Esophagus squamous epithelium (tissue), 5 donors: ENCODE results near the gene NFIB. TPM values are rescaled to one million over a fixed set of nuclear protein-coding genes. Genes with fewer than 3 reads are reported as not detected.

ENCODE experiments used
- DNase-seq: peaks from one replicate; lab custom pipeline; 2025; lab: John Stamatoyannopoulos, UW
- H3K27ac ChIP-seq, 4 donors: fragments of 200-600 bp; sonication (generic); one replicate each; pipeline ENCODE4 v1.5.1; 2016 to 2019; ENCODE audit warnings: mild to moderate bottlenecking in 1 of 4
- H3K27me3 ChIP-seq, 4 donors: fragments of 200-600 bp; sonication (generic); 1 replicate in 3 of 4; 2 replicates in 1 of 4; pipeline versions ENCODE4 v1.5.1 to v1.6.0; 2017 to 2021; ENCODE audit warnings: antibody characterized with exemption in 1 of 4
- H3K36me3 ChIP-seq, 3 donors: fragments of 200-600 bp; sonication (generic); one replicate each; pipeline ENCODE4 v1.5.1; 2016 to 2019
- H3K4me1 ChIP-seq, 3 donors: fragments of 200-600 bp; sonication (generic); one replicate each; pipeline ENCODE4 v1.5.1; 2017 to 2019
- H3K4me3 ChIP-seq, 4 donors: fragments of 200-600 bp; sonication (generic); 1 replicate in 3 of 4; 2 replicates in 1 of 4; pipeline ENCODE4 v1.5.1; 2016 to 2019; ENCODE audit warnings: mild to moderate bottlenecking in 2 of 4, moderate library complexity in 1 of 4
- H3K9me3 ChIP-seq, 3 donors: fragments of 200-600 bp; sonication (generic); one replicate each; pipeline ENCODE4 v1.5.1; 2016 to 2019
- CTCF ChIP-seq, 6 experiments: fragments of 450-650 bp in 4 of 6; fragments of 200-600 bp in 2 of 6; sonication (generic) in 2 of 6; IDR thresholded peaks; one replicate each; pipeline ENCODE4 v1.5.1; 2016 to 2019; ENCODE audit warnings: antibody characterized with exemption in 6 of 6, mild to moderate bottlenecking in 4 of 6, moderate library complexity in 4 of 6
- POLR2A ChIP-seq, 4 donors: fragments of 450-650 bp; IDR thresholded peaks; one replicate each; pipeline ENCODE4 v1.6.1; 2017; ENCODE audit warnings: antibody characterized with exemption in 4 of 4, mild to moderate bottlenecking in 4 of 4, moderate library complexity in 3 of 4
- WGBS, 2 donors: methylation state at CpG; one replicate each; pipeline ENCODE4 v1.1.5; 2018; 5-methylcytosine and 5-hydroxymethylcytosine counted together
- intact Hi-C: fragments of 100-400 bp; cut with DNase I; formaldehyde crosslinking; loops from one replicate; pipeline ENCODE4 v1.15.0; 2022
- total RNA-seq, 4 donors: library from RNA; depleted of rRNA; stranded (reverse); fragments of >200 nt; gene quantifications; one replicate each; pipeline ENCODE4 v1.1.0, GENCODE V29; 2016
- donor health status: DM: yes; HTN: yes; CAD: no.

The NFIB gene
- total RNA-seq, 4 donors from 2014 or later: 16.8 to 38.1 (median 23.0) TPM

- DNase-seq: no peak
- Histone ChIP-seq H3K36me3 (no peaks in the 10 kb centered on the region), H3K27me3 (no peaks in the 10 kb centered on the region), H3K4me1 (peaks cover 0 to 9% (median 0%) of the 10 kb centered on the region in 3 donors), H3K27ac (no peak overlapping the region), H3K4me3 (no peak overlapping the region), H3K9me3 (no peaks in the 10 kb centered on the region)
- intact Hi-C loops: no loop called here
- 83 to 85% methylated on average over 4 of the region's 4 CpGs for WGBS, 2 donors
- TF ChIP-seq CTCF (IDR thresholded peaks at IDR 0.05) (no peak), POLR2A (IDR thresholded peaks at IDR 0.05) (no peak)
Observed at GRCh38 chr9:14288433-14288832, 25.5 kb downstream of the NFIB start.

GRCh38 chr9:14286121-14286520 is 27.8 kb downstream of the NFIB start:
- H3K36me3 ChIP-seq: no peaks in the 10 kb centered on the region
- TF ChIP-seq POLR2A (IDR thresholded peaks at IDR 0.05) (no peak), CTCF (IDR thresholded peaks at IDR 0.05) (no peak)
- intact Hi-C loops: no loop called here
- no peak overlapping the region for H3K4me3 ChIP-seq
- WGBS, 2 donors: 84 to 89% methylated on average over 1 of the region's 1 CpG
- no peaks in the 10 kb centered on the region for H3K27me3 ChIP-seq
- peaks cover 0 to 29% (median 0%) of the 10 kb centered on the region in 3 donors for H3K4me1 ChIP-seq
- DNase-seq: no peak
- H3K9me3 ChIP-seq: no peaks in the 10 kb centered on the region
- no peak overlapping the region for H3K27ac ChIP-seq

GRCh38 chr9:14283276-14283675 is 30.7 kb downstream of the NFIB start:
- TF ChIP-seq CTCF (IDR thresholded peaks at IDR 0.05) (no peak), POLR2A (IDR thresholded peaks at IDR 0.05) (no peak)
- Histone ChIP-seq H3K27ac (no peak overlapping the region), H3K4me3 (no peak overlapping the region), H3K4me1 (peaks cover 0 to 32% (median 3%) of the 10 kb centered on the region in 3 donors), H3K9me3 (no peaks in the 10 kb centered on the region), H3K27me3 (no peaks in the 10 kb centered on the region), H3K36me3 (no peaks in the 10 kb centered on the region)
- WGBS, 2 donors: 64% methylated on average over 1 of the region's 1 CpG
- intact Hi-C loops: no loop called here
- DNase-seq: no peak

GRCh38 chr9:14281876-14282275 is 32.1 kb downstream of the NFIB start:
- no peaks in the 10 kb centered on the region for H3K36me3 ChIP-seq
- no peaks in the 10 kb centered on the region for H3K27me3 ChIP-seq
- no peak overlapping the region for H3K4me3 ChIP-seq
- no peak for DNase-seq
- peaks cover 0 to 46% (median 17%) of the 10 kb centered on the region in 3 donors for H3K4me1 ChIP-seq
- no peak overlapping the region for H3K27ac ChIP-seq
- intact Hi-C loops: no loop called here
- TF ChIP-seq CTCF (IDR thresholded peaks at IDR 0.05) (no peak), POLR2A (IDR thresholded peaks at IDR 0.05) (no peak)
- H3K9me3 ChIP-seq: no peaks in the 10 kb centered on the region

- WGBS, 2 donors: 0 to 74% methylated on average over 1 of the region's 1 CpG
- TF ChIP-seq CTCF (IDR thresholded peaks at IDR 0.05): no peak
- TF ChIP-seq POLR2A (IDR thresholded peaks at IDR 0.05): no peak
- Histone ChIP-seq H3K27ac (no peak overlapping the region), H3K9me3 (no peaks in the 10 kb centered on the region), H3K36me3 (no peaks in the 10 kb centered on the region), H3K4me3 (no peak overlapping the region), H3K4me1 (peaks cover 0 to 51% (median 17%) of the 10 kb centered on the region in 3 donors), H3K27me3 (no peaks in the 10 kb centered on the region)
- DNase-seq: no peak
- intact Hi-C loops: no loop called here
Observed at GRCh38 chr9:14281136-14281795, 32.7 kb downstream of the NFIB start.
